ENCODE data around the gene NTM.

Gene NTM

DNA sequence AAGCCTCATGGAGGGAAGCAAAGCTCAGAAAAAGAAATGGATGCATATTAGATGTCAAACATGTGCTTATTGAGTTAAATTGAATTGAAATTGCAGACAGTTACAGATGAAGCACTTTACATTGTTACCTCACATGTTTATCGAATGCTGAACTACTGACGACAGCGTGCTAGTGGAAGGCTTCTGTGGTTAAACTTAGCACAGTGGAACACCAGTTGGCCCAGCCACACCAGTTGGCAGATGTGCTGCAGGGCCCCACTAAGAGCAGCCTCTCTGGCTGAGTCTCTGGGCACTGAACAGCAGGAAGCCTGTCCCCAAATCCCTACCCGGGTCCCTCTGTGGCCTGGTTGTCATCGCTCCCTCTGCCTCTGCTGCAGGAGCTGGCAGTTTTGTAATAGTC lies 242.1 kb downstream of the NTM start:
- no peak for DNase-seq

DNA sequence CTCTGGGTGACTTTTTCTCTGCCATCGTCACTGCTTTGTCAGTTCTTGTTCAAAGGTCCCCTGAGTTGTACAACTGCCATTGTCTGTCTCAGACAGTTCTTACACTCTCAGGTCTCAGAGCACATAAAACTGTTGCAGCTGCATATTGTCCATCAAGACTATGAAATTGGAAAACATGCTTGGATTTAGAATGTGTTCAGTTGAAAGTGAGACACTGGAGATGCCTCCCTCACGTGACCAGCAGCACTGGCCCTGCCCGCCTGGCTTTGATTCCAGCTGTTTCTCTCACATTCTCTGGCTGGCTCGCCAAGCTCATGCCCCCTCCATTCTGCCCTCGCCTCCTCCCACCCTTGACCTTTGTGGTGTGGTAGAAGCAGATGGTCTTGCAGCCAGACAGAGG lies 244.2 kb downstream of the NTM start:
- no peak for DNase-seq

DNA sequence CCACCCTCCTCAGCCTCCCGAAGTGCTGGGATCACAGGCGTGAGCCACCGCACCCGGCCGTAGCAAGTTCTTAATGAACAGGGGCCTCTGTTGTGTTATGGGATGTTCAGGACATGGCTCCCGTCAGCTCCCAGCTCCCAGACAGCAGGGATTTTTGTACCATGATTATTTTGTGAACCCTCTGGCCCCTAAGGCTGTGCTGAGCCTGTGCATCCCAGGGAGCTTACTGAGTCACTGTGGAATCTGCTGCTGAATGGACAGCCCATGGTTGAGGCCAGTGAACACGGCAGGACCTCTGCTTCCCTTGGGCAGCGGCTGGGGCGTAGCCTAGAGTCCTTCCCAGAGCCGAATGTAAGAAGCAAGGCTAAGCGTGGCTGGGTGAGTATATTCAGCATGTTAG lies 245.2 kb downstream of the NTM start:
- DNase-seq: no peak

DNA sequence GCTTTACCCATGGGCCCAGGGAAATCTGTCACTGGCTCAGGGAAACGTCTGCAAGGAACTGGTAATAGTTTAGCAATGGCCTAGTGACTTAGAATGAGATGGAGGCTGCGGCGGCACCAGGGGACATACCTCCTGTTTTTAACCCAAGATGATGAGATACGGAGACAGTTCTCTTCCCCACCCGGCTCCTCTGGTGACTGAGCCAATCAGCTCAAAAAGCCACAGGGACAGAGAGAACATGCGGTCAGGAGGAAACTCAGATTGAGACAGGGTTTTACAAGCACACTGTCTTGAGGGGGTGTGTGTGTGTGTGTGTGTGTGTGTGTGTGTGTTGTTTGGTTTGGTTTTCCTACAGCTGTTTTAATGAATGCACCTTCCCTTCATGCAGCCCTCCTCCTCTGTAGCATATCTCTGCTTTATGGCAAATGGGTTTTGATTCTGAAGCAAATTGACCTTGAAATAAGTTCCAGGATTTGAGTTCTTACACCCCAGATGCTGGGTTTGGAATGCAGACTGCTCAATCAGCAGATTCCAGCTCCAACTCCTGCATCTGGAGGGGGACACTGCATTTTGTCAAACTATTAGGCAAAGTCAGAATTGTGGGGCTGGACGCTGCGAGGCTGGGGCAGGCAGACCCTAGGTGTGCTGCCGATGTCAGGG lies 246.2 kb downstream of the NTM start:
- DNase-seq: no peak

DNA sequence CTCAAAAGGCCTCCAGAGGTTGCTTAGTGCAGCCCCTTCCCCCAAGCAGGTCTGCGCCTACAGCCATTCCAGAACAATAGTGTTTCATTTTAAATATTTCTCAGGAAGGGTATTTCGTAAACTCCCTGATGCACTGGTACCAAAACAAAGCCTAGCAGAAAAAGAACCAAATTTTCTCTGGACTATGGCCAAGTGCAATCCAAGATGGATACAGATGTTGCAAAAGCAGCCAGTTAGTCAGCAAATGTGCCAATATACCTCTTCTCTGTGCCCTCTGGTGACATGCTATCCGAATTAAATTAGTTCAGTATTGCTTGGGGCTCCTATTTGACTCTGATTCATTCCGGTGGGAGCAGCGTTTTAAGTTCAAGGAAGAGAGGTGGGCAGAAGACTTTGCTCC lies 247.8 kb downstream of the NTM start:
- DNase-seq: no peak

DNA sequence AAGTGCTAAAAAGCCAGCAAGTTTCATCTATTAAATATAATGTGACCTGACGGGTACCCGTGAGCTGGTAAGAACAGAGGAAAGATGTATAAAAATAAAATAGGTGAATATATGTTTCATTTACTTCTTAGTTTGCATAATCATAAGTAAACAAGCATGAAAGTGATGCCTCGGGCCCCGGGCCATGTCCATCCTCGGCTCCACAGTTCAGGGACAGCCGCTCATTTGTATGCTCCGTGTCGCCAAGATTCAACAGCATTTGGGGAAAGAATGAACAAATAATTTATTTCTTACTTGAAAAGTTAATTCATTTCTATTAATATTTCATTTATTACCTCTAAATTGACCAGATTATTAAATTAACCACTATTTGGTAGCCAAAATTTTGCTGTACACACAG lies 251.8 kb downstream of the NTM start:
- DNase-seq: no peak

DNA sequence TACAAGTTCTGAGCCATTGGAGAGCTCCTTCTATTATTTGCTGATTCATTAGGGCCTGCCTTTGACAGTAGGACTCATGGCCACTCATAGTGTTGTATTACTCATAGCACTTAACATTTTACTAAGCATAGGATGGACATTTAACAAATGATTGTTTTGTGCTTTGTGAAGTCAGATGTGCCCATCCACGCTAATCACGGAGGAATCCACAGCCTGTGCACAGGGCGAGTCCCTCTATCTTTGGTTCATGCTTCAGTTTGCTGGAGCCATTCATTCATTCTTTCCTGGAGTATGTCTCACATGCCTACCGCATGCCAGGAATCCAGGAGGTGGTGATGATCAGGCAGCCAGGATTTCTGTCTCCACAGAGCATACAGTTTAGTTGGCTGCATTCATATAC lies 254.1 kb downstream of the NTM start:
- DNase-seq: no peak

DNA sequence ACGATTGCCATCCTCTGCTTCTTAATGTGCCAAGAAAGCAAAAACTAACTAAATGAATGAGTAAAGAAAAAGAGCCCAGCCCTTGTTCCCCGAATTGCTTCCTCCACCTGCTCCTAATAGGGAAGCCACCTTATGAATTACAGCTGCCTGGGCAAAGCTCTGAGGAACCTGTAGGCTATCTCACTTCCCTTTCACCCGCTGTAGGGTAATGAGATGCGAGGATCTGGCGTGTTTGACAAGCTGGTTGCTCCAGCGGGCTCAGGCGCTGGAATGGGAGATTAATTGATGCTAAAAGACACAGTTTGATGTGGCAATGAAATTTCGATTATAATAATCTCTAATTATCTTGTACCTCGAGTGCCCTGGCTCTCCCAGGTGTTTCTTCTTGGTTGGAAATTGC lies 256.4 kb downstream of the NTM start:
- DNase-seq: no peak

DNA sequence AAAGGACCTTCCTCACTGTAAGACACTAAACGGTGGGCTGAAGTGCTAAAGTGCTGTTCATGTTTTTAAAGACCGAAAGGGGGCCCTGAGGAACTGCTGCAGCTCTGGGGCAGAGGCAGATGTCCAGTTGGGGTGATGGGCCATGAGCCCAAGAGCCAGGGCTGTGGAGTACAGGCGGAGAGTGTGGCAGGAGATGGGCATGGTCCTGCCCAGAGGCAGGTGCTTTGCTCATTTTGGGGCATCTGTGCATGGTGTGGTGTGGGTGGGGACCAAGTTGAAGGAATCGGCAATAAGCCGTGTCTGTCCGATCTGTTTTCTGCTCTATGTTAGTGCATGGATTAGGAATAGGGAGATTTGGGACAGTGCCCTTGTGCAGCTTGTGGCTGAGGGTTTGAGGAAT lies 258.3 kb downstream of the NTM start:
- no peak for DNase-seq

DNA sequence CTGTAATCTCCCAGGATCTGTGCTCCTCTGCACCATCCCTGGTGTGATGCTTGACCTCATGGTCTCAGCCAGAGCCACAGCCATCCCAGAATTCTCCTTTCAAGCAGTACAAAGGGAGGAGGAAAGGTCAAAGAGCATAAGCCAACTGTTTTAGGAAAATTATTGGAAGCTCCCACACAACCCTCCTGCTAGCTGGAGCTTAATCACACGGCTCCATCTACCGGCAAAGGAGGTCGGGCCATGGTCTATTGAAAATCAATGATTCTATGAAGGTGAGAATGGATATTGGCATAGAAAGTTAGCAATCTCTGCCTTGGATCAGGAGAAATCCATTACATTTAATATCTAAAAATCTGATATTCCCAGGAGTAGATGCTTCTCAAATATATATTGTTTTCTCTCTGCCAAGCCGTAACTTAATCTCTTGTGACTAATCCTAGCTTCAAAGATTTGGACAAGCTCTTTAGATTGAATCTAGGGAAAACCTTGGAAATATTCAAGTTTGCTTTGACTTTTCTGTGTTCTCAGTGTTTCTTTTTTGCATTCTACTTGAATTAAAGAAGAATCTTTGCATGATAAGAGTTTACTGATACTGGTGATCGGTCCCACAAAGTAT lies 259.6 kb downstream of the NTM start:
- DNase-seq: no peak

DNA sequence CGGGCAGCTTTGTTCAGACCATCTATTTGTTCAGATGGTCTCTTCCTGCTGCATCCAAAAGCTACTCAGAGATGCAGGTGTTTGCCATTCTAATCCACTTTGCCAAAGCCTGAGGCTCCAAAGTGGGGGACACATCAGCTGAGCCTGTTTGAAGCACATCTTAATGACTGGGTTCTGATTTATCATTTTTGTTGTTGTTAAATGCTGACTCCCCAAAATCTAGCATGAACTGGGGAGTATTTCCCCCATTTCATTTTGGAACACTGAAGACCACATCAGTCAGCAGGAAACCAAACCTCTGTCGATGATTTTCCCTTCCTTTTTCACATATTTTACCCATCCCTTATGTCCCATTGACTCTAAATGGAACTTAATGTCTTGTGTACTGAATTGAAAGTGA lies 262.6 kb downstream of the NTM start:
- no peak for DNase-seq

DNA sequence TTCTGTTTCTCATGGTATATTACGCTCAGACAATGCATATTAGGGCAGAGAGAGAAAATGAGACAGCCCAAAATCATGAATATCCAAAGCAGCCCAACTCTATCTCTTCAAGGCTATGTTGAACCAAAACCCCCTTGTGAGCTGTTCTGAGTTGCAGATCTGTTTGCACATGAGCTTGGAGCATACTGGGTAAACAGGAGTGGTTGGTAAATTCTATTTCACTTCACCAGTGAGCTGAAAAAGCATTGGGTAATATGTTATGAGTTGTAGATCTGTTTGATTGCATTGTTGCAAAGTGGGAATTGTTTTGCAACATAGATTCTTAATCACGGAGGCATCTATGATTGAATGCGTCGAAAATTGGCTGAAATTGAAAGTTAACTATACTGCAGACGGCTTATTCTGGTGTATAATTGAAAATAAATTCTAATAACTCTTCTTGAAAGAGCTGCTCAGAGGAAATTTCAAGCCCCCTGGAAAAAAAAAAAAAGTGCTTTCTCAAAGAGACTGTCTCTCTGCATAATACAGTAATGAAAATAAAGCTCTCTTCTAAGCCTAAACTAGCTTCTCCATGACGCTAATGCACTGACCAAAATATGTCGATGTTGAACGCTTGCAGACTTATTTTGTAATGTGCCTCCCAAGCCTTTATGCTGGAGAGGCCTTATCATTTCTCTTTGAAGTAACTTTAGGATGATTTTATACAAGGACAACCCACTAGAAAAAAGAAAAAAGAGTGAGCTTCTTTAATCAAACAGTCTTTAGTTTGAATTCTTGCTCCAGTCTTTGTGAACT lies 263.7 kb downstream of the NTM start:
- DNase-seq: no peak

DNA sequence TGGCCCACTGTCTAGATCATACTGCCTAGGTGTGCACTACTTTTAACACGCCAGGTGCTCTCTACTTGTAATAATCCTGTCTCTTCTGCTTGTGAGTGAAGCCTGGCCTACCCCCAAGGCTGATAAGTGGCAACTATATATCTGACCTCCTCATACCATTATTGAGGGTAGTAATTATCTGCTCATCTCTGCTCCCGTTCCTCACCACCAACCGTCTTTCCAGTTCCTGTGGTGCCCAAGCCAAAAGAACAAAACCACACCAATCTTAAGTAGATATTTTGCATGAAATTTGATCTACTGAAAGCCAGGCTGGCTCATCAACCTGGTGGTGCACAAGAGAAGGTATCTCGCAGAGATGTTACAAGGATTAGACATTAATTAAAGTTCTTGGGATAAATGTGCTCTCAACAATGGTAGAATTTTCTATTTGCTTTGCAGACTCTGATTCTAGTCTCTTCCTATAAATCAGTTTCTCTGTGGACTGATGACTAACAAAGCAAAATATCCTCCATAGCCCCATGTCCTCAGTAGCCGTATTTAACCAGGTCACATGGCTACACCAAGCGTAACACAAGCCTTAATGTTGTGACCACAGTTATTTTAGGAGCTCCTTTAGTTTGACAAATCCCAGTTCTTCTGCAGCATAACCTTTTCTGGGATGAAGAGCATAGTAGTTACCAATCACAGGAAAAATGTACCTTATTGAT lies 267.2 kb downstream of the NTM start:
- no peak for DNase-seq

DNA sequence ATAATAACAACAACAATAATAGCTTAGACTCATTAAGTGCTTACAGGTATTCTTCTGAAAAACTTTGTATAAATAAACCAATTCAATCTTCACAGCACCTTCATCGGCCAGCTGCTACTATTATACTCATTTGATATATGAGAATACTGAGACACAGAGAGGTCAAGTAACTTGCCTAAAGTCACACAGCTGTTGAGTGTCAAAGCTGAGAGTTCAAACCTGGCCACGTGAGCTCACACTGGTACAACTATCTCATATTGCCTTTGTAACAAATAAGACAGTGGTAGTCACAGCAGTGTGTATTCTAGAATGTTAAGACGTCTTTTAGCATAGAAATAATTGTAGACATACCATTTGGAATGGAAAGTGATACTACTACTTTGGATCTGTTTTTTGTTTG lies 268.5 kb downstream of the NTM start:
- DNase-seq: no peak

DNA sequence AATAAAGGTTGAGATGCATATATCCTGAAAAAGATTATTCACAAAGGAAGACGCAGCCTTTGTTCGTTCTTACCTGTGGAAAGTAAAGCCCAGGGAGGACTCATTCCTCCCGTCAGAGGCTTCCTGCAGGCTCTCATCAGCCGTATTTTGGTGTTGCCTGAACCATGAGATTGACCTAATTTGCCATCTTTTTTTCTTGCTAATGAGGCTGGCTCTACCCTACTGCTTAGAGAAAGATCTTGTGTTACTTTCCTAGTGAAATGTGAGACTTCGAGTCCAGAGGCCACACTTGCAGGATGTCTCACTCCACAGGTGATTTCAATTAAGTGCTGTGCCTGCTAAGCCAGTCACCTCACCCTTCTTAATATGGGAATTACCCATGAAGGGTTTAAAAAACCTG lies 269.9 kb downstream of the NTM start:
- DNase-seq: no peak

DNA sequence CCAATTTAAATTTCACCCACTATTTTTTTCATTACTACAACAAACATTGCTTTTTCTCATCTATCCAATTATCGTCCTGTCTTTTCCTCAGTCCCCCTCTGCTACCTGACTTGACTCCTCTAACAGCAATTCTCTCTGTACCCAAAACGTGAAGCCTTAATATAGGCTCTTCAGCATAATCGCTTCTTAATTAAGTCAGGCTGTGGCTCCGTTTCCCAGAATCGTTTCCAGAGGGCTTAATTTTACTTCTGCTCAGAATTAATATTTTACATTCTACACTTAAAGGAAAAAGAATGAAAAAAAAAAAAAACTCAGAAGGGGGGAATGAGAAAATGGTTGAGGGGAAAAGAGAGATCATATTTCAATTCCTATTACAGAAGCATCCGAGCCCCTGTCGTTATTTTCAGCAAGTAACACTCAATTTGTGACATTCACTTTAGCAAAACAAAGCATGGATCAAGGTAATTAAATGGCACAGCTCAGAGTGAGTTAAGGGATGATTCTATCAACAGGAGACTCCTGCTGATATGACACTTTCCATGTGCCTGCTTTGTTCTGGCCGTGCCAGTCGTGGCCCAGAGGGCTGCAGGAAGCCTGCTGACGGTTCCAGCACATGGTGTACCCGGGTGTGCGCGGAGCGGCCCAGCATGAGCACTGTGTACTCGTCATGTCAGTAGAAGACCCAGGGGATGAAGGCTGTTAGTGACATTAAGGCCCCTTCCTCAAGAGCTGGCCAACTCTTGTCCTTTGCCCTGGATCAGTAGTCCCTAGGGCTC lies 272.5 kb downstream of the NTM start:
- DNase-seq: no peak

DNA sequence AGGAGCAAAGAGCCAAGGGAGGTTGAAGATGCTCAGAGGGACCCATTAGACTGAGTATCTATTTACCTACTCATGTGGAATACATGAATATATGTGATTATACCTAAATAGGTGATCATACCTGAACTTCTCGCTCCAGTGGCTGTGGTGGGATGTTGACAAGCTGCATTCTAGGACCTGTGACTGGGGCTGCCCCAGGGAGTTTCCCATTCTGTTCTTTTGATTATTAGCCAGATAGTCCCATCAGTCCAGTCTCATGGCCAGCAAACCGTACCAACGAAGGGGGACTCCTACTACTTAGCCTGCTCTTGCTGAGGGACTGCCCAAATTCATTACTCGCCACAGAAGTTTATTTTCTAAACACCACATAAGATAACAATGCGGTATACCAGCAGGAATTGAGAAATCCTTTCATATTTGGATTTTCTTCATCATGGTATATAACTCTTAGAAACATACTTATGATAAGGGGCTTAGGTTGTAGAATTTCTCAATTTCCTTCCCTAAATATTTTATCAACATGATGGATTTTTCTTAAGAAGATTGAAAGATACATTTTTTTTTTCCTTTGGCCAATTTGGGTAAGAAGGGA lies 273.9 kb downstream of the NTM start:
- no peak for DNase-seq

DNA sequence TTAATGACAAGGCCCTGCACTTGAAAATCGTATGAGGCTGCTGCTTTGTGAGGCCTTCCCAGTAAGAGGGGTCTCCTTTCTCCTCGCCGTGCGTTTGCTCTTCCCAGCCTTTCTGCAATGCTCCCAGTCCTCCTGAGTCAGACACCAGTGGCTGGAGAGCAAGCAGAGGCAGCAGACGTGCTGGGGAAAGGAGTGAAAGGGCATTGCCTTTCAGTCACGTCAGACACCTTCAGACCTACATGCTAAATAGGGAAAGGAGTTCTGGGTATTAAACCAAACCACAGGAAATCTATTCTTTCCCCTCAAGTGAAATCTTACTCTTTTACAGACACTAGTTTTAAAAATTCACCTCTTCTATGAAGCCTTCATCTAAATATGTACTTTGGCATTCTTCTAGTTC lies 274.8 kb downstream of the NTM start:
- no peak for DNase-seq

DNA sequence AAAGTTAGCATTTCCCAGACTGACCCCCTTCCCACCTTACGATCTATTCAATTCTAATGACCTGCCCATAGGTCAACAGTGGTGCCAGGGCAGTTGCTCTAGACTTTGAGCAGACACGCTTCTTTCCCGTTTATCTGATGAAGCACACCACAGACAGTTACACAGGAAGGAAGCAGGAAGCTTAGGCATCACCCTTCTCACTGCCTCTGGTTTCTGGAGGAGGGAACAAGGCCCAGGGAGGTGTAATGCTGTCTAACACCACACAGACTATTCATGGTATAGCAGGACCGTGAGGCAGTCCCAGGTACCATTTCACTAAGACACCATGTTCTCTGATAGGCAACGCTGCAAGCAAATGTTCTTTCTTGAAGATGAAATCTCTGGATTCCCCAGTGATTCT lies 279.4 kb downstream of the NTM start:
- no peak for DNase-seq

DNA sequence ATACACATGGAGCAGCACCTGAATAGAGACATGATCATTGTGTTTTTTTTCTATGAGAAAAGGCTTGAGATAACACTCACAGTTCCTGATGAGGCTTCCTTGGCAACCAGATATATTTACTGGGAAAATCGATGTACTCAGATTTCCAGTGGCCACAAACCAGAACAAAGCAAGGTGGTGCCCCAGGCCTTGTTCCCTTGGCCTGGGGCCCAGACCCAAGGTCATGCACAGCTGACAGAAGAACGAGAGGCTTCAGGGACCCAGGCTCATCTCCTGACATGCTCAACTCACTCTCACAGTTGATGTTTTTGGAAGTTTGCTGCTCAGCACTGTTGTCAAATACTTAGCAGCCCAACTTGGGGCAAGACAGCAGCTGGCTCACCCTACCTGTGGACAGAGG lies 281.8 kb downstream of the NTM start:
- DNase-seq: no peak

DNA sequence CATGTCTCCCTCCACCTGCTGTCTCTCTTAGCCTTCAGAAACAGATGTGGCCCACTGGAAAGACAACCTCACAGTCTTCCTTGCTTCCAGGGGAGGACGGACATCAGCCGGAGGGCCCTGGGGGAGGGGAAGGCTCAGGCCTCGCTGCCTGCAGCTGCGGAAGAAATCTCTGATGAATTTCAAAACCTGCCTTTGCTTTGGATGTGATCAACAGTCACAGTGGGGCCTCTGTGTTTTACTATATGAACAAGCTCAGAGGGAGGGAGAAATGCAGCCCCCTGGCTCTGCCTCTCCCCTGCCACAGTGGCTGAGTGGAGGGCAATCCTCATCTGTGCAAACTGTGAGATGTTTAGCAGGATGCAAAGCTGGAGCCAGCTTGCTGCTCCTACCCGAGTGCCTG lies 282.8 kb downstream of the NTM start:
- DNase-seq: no peak

DNA sequence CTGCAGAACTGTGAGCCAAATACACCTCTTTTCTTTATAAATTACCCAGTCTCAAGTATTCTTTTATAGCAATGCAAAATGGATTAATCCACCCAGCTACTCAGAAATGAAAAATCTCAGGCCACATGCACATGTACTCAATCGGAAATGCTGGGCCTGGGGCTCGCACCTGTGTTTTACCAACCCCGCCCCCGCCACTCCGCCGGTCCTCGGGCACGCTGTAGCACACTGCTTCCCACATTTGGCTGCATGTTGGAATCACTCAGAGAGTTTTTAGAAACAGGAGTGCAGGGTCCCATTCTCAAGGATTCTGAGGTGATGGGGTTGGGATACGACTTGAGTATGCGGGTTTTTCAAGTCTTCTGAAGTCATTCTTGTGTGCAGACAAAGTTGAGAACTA lies 284.4 kb downstream of the NTM start:
- no peak for DNase-seq

Measured in inflammatory macrophage treated with lipopolysaccharide for 1 hour (primary cell).